HG03045 (cell line): ENCODE measurements around the gene SCARB1.

Experiments
- ATAC-seq: cut with Tn5 transposase; IDR thresholded peaks from one replicate; pipeline ENCODE4 v1.9.1; 2021; ENCODE audit warnings: mild to moderate bottlenecking, moderate library complexity; ENCODE audit not compliant: unreplicated experiment

The SCARB1 gene

DNA sequence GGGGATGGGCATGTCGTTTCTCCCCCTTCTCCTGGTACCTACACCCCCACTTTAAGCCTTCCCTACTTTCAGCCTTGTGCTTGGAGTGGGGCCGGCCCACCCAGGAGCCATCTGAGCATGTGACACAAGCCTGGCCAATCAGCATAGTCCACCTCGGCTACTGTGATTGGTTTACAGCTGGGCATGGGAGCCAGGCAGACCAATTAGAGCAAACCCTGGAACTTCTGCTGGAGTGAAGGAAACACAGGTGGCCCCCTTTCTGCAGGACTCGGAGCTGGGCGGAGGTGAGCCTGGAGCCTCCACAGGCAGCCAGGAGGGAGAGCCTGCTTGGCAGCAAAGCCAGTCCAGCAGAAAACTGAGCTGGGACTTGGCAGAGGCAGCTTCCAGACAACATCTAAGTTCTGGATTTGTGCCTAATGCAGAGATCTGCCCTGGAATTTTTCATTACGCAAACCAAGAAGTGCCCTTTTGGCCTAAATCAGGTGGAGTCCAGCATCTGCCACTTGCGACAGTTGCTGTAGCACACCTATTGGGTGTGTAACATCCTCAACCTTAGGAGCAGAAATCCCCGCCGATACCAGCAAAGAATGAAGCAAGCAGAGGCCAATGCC, 59.5 kb downstream of the SCARB1 start:
- no peak for ATAC-seq

DNA sequence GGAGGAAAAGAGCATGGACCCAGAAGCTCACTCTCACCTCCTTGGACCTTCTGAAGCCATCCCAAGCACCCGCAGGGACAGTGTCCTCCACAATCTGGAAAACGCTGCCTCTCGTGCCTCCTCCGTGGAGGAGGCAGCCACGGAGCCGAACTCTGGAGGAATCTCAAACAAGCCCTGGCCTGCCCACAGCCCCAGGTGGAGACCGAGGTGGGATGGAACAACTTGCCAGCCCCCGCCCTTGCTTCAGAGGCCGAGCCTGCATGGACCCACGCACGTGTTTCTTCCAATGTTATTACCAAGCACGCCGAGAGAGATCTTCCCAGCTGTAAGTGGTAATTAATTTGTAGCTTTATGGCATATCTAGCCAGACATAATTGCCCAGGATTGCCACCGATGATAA, 61.3 kb downstream of the SCARB1 start:
- no peak for ATAC-seq

DNA sequence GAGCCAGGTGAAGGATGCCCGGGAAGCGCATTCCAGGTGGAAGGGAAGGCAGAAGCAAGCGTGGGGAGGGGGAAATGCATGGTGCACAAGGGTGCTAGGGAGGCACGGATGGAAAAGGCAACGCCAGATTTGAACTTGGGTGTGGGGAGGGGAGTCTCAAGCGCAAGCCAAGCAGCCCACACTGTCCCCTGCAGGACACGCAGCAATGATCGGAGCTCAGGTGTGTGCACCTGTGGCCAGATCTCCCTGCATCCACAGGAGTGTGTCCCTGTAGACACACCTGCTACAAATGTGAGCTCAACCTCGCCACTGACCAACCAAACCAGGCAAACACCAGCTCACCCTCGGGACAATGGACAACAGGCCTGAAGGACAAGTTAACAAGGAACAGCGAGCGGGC, 63.2 kb downstream of the SCARB1 start:
- no peak for ATAC-seq

DNA sequence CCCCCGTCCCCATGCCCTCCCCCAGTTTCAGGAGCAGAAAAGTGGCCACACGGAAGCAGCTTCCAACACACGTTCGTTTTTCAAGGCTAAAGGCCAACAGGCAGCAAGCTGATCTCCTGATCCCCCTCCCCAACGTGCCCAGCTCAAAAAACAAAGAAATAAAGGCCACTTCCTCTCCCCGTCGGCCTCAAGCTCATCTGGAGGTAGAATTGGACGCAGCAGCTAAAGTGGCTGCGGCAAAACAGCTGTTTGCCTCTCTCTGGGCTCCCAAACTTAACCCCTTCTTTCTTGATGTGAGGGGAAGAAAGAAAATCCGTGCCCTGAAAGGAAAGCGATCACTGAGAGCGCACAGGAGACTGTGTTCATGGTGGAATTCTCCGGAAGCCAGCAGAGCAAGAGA, 66.3 kb downstream of the SCARB1 start:
- ATAC-seq: no peak

DNA sequence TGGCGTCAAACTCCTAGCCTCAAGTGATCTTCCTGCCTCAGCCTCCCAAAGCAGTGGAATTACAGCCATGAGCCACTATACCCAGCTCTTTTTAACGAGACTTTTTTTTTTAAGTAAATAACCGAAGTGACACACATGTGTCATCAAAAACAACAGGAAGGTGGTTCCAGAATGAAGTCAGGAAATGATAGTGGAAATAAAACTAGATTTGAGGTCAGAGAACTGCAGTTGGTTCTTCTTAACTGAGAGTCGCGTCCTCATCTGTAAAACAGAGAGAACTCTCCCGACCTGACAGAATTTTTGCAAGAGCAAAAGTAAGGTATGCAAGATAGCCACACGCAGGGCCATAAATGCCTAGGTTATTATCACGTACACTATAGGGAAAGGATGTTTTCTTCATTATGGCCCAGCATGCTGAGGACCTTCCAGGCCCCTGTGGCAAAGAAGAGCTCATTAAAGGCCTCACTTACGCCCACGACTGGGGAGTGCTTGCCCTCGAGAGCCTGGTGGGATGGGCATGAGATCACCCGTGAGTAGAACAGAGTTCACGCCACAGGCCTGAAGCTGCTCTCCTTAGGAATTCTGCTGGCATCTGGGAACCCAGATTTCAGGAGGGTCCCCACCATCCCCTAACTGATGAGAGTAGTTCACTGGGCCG, 67.2 kb downstream of the SCARB1 start:
- ATAC-seq: no peak

DNA sequence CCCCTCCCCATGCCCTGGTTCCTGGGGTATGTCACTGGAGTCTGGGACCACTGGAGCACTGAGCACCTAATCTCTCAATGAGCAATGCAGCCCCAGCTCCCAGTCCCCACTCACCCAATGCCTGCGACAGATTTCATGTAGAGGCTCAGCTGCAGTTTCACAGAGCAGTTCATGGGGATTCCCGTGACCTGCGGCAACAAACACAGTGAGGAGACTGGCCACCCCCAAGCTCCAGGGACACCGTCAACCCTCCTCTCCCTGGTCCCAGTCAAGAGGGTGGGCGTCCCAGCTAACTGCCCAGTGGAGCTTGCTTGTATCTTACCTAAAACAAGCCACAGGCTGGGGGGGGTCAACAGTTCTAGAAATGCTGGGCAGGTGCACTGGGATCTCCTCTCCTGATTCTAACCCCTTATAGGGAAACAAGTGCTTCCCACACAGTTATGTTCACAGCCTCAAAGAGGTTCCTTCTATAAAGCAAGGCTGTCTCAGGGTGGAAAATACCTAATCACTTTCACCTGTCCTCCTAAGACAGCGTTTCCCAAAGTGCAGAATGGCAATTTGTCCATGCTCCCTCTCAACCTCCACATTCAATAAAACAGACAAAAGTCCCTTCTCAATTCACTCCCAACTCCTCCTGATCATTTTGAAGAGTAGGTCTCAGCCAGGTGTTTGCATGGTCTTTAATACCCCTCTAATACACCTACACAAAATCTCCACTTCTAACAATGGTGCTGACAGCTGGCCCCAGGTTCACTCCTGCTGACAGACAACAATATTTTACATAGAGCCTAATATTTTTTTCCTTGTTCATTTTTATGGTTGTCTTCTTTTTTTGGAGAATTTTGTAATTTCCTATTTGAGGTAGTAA, 68.3 kb downstream of the SCARB1 start:
- no peak for ATAC-seq

DNA sequence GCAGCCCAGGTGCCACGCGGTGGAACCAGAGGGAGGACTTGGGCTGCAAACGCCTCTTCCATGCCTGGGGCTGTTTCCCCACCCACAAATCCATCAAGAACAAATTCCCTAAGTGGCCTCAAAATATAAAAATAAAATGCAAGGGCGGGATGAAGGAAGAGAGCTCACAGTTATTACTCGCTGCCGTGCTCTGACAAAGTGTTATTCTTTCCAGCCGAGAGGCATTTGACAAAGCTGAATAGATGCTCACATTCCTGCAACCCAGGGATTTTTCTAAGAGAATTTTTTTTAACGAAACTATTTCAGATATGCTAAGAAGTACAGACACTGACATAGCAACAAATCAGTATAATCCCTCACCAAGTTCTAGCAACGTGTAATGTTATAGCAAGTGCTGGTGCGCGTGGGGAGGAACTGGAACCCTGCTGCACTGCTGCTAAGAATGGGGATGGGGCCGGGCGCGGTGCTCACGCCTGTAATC, 70.7 kb downstream of the SCARB1 start:
- no peak for ATAC-seq

DNA sequence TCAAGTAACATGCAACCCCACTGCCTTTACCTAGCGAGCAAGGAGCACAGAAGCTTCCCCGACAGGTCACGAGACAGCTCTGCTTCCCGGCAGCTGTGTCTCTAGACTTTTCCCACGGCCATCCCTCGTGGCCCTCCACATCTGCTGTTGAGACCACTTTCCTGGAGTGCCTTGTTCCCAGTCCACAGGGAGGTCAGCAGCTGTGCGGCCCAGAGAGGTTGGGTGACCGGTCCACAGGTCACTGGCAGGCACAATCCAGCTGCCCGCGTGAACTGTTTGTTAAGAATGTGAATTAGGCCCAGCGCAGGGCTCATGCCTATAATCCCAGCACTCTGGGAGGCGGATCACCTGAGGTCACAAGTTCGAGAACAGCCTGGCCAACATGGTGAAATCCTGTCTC, 71.5 kb downstream of the SCARB1 start:
- no peak for ATAC-seq

DNA sequence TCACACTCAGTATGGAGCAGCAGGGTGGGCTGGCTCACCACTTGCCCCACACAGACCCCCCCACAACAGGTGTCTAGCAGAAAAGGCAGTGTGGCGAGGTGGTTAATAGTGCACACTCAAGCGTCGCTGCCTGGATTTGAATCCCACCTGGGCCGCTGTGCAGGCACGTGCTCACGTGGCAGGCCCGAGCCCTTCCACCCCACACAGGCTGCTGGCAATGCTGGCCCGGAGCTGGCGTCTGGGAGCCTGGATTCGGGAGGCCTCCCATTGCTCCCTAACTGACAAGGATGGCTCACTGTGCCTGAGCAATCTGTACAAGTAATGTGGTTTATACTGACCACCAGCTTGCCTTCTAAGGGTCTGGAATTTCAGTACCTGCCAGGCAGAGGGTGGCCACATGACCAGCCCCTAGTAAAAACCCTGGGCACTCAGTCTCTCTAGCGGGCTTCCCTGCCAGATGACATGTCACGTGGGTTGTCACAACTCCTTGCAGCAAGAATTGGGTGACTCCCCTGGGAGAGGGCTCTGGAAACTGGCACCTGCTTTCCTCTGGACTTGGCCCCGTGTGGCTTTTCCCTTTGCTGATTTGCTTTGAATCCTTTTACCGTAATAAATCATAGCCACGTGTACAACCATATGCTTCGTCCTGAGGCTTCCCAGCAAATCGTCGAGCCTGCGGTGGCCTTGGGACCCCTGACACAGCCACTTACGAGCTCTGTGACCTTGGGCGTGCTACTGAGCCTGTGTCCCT, 72.8 kb downstream of the SCARB1 start:
- no peak for ATAC-seq

DNA sequence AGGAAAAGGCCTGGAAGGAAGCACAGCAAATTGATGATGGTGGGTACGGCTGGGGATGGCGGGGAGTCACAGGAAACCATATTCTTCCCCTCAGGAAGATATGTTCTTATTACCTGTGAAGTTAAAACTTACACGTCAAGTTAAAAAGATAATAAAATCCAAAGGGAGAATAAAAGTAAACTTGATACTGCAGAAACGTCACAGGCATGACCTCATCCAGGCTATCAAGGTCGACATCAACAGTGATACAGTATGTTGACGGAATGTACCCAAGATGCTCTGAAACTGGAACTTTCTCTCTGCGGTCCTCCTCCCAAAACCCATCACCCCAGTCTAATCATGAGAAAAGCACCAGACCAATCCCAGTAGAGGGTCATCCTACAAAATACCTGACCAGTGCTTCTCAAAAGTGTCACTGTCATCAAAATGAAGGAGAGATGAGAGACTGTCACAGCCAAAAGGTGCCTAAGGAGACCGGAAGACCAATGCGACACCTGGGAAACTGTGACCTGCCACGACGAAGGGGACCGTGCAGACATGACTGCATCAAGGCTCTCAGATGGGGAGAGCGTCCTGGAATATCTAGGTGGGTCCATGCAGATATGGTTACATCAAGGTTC, 74.6 kb downstream of the SCARB1 start:
- no peak for ATAC-seq

DNA sequence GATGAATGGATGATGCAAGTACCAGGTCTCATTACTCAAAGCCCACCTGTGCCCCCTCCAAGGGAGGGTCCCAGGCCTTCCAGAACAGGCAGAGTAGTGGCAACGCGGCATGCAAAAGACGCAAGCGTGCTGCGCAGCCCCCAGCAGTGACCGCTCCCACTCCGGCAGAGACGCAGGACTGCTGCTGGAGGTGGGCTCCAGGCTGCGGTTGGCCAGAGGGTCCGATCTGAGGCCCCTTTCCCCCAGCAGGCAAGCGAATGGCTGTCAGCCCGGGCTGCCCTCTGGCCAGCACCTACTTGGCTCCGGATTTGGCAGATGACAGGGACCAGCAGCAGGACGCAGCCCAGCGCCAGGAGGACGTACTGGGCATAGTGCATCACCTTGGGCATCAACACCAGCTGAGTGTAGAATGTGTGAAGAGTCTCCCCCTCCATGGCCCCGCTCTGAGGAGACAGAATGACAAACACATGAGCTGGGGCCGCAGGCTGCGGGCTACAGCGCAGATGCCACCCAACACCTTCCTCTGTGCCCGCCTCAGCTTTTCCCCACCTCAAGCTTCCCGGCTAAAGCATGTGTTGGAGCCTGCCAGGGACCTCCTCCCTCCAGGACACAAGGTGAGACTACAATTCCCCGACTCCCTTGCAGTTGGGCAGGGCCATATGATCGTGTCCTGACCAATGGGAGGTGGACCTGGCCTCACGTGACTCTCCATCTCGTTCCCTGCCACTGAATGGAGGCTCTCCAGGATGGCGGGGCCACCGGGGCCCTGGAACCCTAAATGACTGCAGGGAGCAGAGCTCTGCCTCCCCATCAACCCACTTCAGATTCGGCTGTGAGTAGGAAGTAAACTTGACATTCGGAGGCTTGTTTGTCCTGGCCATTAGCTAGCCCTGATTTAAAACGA, 77.4 kb downstream of the SCARB1 start:
- no peak for ATAC-seq

DNA sequence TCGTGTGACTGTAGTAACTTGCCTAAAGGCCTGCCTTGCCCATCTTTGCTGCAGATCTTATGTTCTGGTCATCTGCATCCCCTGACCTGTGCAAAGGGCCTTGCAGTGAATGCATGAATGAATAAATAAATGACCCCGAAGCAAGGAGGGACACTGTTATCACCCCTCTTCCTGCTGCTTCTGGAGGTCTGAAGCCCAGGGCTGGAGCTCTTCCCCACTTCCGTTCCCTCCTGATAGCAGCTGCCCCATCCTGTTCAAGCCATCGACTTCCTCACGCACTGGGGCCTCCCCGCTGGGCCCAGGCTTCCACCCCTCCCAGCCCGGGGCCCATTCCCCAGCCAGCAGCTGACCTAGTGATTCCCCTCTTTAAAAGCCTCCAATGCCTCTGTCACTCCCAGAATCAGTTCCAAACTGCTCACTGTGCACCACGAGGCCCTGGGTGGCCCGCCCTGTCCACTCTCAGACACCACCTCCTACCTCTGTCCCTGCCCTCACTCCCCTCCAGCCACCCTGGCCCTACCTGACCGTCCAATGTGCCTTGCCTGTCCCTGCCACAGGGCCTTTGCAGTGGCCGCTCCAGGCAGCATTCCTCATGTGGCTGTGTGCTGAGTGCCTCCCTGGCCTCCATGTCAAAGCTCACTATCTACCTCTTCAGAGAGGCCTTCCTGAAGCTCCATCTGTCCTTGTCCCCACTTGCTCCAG, 78.6 kb downstream of the SCARB1 start:
- ATAC-seq: no peak

DNA sequence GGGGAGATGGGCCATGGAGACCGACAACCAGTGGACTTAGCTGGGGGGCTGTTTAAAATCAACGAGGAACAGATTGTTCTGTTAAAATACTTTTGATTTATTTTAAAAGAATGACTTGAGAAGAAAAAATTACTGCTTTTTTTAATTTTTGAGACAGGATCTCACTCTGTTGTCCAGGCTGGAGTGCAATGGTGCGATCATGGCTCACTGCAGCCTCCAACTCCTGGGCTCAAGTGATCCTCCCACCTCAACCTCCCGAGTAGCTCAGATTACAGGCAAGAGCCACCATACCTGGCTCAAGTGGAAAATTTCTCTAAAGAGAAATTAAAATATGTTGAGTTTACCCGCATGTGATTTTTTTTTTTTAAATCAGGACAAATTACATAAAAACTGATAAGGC, 80.6 kb downstream of the SCARB1 start:
- ATAC-seq: no peak

DNA sequence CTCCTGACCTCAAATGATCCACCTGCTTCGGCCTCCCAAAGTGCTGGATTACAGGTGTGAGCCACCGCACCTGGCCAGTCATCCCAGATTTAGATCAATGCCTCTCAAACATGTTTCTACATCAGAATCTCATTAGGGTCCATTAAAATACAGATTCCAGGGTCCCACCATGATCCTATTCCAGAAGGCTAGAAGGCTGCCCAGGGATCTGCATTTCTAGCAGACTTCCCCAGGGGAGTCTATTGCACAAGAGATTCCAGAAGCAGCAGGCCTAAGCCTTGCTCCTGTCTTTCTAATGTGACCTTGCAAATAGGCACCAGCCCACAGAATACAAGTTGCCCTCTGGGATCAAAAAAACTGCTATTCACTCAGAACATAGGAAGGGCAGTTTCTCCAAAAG, 81.5 kb downstream of the SCARB1 start:
- ATAC-seq: no peak

DNA sequence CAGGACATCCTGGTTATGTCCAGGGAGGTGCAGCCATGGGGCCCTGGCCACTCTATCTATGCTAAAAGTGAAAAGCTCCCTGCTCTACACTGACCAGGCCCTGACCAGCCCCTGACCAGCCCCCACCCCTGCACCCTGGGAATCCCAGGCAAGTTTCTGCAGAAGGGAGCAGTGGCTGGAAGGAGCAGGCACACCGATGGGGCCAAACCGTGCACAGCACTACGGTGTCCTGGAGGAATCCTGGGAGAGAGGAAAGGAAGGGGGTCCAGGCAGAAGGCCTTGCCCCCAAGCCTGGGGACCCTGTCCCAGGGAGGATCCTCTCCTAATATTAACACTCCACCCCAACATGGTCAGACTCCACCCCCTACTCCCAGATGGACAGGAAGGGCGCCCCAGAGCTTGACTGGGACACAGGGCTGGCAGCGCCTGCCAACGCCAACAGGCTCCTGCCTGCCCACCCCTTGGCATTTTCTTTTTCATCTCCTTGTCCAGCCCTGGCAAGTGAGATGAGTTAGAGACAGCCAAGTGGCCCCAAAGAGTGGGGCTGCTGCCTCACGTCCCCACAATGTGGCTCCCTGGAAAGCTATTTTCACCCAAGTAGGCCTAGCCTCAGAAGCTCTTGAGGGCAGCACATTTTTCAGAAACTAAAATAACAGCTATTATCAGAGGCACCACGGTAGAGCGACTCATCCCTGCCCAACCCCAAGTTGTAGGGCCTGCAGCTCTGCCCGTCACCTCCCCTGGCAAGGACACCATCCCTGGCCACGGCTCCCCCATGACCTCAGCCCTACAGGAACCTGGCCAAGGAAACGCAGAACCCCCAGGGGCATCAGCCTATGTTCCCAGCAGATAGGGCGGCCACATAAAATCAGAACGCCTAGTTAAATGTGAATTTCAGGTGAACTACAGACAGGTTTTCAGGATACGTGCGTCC, 82.6 kb downstream of the SCARB1 start:
- no peak for ATAC-seq

DNA sequence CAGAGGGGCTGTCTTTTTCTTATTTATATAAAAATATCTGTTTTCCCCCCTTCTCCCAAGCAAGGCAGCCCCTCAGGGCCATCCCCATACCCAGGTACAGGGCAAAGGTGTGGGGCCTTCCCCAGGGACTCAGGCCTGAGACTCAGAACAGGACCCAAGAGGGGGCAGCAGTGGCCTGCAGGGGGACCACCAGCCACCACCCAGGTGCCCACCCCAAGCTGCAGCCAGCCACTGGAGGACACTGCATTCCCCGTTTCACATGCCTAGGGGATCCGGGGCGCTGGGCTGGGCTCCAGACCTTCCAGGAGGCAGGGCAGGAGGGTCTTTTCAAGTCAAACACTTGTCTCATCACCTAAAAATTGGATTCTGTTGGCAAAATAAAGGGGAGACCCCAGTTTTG, 83.3 kb downstream of the SCARB1 start:
- ATAC-seq: no peak

DNA sequence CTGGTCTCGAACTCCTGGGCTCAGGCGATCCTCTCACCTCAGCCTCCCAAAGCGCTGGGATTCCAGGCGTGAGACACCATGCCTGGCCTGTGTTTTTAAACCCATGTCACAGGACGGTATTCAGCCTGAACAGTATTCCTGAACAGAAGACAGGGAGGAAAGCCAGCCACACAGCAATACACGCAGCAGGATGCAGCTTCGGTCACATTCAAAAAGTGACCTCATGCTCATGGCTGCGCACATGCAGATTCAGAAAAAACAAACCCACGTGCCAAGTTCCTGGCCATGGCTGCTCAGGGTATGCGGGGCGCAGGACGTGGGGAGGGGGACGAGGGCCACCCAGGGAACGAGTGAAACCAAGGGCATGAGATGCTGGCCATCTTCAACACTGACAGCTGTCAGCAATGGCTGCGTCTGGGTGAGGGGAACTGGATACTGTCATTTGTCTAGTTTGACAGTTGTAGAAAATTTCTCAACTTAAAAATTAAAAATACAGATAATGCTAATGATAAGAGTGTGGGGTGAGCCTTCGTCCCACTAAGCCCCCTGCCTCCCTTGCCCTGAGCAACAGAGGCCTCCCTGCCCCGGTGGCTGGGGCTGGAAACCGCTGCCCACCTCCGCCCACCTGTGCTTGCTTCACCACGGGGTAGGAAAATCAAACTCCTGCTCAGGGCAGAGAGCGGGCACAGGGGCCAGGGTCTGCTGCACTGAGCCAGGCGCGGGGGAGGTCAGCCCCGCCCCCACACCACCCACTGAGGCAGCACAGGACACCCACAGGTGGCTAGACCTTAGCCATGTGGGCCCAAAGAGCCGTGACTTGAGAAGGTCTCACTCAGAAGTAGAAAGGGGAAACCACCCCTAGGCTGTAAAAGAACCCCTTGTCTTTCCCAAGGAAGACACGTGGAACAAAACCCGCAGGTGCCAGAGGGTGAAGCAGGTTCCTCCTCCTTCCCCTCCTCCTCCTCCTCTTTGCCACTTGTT, 84.2 kb downstream of the SCARB1 start:
- ATAC-seq: no peak
